HG03558 (cell line): Measurements from ENCODE around the gene LYRM2.

Experiments used
- ATAC-seq: cut with Tn5 transposase; IDR thresholded peaks from one replicate; pipeline ENCODE4 v1.9.1; 2021; ENCODE audit warnings: moderate number of reproducible peaks; ENCODE audit not compliant: unreplicated experiment; ENCODE audit errors: extremely low read depth

The LYRM2 gene

GRCh38 chr6:89563866-89564265 is 74.7 kb downstream of the LYRM2 start:
- no peak for ATAC-seq

- ATAC-seq = no peak
Observed at GRCh38 chr6:89562093-89562973, 76.2 kb downstream of the LYRM2 start.

- ATAC-seq = no peak
Observed at GRCh38 chr6:89559487-89559886, 79.1 kb downstream of the LYRM2 start.

DNA sequence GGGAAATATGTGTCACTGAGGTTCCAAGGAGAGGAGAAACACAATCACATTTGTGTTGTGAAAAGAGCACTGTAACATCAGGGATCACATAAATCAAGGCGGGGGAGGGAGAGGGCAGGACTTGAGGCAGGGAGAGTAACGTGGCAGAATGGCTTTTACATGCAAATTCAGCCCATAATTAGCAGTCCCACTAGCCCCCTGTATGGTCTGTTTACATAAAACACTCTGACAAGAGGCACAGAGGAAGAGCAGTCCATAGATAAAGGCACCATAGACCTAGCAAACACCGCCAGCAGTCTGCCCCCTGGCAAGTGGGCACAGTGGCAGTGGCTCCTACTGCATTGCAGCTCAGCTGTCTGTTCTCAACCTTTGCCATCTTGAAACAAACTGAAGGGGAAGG is 82.7 kb downstream of the LYRM2 start:
- no peak for ATAC-seq

- ATAC-seq = no peak
Observed at GRCh38 chr6:89555031-89555430, 83.5 kb downstream of the LYRM2 start.

GRCh38 chr6:89554106-89554505 is 84.4 kb downstream of the LYRM2 start:
- no peak for ATAC-seq

GRCh38 chr6:89553431-89553830 is 85.1 kb downstream of the LYRM2 start:
- no peak for ATAC-seq

DNA sequence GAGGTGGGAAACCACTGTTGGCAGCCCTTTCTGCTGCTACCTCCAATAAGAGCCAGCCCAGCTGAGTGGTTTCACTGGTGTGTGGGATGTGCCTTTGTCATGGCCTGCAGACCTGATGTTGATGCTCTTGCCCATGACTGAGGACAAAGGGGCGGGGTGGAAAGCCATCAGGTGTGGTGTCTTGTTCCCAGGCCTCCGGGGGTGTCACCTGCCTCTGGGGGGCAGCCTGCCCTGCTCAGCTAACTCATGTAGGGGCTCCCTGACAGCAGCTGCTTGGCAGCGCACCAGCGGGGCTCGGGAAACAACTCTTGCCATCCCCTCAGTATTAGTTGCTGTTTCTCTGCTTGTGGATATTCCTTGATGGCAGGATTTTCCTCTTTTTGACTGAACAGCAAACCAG is 91.3 kb downstream of the LYRM2 start:
- ATAC-seq = no peak

DNA sequence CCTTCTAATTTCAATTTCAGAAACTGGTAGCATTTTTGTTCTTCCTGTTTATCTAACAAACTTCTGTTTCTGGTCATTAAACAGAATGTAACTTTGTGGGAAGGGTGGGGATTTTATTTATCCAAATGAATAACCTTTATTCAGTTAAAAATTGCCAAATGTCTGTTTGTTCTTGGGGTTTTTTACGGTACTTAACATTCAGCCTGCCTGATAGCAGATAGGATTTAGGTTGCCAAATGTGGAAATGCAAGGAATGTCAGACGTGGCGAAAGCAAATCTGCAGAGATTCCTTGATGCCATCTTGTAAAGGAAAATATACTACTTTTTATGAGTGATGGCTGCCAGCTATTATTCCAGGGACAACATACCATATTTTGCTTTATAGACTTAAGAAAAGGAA is 95.7 kb downstream of the LYRM2 start:
- ATAC-seq = no peak

DNA sequence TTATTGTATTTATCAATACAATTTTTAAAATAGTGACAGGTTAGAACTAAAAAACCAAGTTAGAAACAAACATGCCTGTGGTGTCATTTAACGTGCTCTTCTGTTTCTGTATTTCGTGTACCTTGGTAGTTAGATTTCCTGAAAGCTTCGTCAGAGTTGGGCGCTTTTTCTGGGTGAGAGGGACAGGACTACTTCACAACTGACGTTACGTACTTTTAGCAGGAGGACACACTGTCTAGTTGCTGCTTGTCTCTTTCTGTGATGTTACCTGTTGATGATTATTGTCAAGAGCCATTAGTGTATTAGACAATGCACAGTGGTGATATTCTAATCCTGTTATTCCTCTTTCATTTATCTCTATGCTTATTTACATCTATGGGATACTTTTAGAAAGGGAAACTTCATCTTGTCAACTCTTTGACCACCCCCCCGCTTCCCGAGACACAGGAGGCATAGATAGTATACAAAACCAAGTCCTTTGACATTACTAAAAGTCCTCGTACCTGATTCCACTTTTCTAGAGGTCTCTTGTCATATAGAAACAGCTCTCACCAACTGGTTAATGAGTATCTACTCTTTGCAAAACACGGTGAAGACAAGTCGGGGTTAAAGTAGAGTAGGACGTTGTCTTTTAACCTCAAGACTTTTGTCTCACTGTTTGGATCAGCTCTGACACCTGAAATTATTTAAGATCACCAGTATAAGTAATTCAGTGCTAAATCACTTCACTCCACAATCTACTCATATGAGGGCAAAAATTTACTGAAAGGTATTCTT is 96.3 kb downstream of the LYRM2 start:
- ATAC-seq = no peak

DNA sequence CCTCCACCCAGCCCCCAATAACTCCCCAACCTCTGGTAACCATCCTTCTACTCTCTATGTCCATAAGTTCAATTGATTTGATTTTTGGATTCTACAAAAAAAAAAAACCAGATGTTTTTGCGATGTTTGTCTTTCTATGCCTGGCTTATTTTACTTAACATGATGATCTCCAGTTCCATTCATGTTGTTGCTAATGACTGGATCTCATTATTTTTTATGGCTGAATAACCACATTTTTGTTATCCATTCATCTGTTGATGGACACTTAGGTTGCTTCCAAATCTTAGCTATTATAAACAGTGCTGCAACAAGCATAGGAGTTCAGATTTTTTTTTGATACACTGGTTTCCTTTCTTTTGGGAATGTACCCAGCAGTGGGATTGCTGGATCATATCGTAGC is 98.8 kb downstream of the LYRM2 start:
- ATAC-seq = no peak

- ATAC-seq = no peak
Observed at GRCh38 chr6:89536231-89536630, 102.3 kb downstream of the LYRM2 start.

- ATAC-seq = no peak
Observed at GRCh38 chr6:89530982-89531381, 107.6 kb downstream of the LYRM2 start.

DNA sequence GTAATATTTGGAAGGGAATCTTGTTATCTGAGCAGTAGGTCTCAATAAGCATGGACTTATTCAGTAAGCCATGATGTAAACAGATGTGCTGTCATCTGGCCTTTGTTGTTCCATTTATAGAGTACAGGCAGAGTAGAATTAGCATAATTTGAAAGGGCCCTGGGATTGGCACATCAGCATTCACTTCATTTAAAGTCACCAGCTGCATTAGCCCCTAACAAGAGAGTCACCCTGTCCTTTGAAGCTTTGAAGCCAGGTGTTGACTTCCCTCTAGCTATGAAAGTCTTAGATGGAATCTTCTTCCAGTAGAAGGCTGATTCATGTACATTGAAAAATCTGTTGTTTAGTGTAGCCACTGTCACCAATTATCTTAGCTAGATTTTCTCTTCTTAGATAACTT is 109.7 kb downstream of the LYRM2 start:
- ATAC-seq = no peak

GRCh38 chr6:89527634-89528033 is 110.9 kb downstream of the LYRM2 start:
- ATAC-seq = no peak

DNA sequence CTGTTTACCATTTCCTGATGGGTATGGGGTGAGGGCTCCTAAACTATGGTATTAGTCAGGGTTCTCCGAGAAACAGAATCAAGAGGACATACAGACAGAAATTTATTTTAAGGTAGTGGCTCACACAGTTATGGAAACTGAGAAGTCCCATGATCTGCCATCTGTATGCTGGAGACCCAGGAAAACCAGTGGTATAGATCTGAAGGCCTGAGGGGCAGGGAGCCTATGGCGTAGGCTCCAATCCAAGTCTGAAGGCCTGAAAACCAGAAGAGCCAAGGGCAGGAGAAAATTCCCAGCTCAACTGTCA is 112.0 kb downstream of the LYRM2 start:
- no peak for ATAC-seq

GRCh38 chr6:89525786-89526562 is 112.6 kb downstream of the LYRM2 start:
- ATAC-seq = no peak

DNA sequence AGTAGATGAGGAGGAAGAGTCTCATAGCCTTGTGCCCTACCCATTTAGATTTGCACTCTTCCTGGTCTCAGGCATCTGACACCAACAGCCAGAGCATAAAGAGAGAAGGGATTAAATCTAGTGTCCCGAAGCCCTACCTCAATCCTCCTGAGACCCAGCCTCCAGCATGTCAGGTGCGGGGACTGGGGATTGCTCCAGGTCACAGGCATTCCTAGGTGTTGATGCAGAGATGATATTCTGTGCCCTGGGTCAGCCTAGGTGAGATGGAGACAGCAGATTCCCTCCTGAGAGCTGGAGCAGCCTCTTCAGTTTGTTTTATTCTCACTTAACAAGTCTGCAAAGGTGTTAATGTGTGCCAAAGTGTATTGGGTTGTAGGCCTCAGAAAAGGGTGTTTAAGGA is 115.8 kb downstream of the LYRM2 start:
- no peak for ATAC-seq

GRCh38 chr6:89520736-89521135 is 117.8 kb downstream of the LYRM2 start:
- no peak for ATAC-seq

- no peak for ATAC-seq
Observed at GRCh38 chr6:89518352-89519055, 120.0 kb downstream of the LYRM2 start.
